Amniotic epithelial cell (primary cell): ENCODE results near the gene SH2B3.

Source experiments
- DNase-seq: peaks from one replicate; pipeline ENCODE4 v3.0.0-alpha.2; 2010; ENCODE audit warnings: low read depth

SH2B3 gene

DNA sequence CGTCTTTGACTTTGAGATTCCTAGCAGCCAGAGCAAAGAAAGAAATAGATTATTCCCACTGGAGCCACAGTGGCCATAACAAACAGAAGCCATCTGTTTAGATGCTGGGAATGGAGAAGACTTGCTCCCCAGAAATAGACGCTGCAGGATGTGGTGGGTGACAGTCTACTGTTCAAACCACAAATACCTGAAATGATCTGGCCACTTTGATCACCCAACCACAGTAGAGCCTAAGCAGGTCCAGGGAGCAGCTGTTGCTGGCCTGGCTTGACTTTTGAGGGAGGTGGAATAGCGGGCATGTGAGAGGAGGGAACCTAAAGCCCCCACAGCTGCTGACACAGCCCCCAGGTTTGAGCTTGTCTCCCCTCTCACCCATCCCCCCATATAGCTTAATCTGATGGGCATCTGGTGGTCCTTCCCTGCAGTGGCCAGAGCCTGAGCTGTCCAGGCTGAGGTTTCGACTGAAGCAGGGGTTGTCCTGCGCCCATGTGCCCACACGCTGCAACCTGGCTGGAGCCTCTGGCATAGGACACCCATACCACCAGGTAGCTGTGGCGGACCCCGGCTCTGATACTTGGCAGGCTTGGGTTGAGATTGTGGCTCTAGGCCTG lies 38.7 kb downstream of the SH2B3 start:
- DNase-seq = no peak

GRCh38 chr12:111444925-111445725 lies 39.4 kb downstream of the SH2B3 start:
- no peak for DNase-seq

GRCh38 chr12:111445726-111446581 lies 40.2 kb downstream of the SH2B3 start:
- DNase-seq = peak; percentile 49

DNA sequence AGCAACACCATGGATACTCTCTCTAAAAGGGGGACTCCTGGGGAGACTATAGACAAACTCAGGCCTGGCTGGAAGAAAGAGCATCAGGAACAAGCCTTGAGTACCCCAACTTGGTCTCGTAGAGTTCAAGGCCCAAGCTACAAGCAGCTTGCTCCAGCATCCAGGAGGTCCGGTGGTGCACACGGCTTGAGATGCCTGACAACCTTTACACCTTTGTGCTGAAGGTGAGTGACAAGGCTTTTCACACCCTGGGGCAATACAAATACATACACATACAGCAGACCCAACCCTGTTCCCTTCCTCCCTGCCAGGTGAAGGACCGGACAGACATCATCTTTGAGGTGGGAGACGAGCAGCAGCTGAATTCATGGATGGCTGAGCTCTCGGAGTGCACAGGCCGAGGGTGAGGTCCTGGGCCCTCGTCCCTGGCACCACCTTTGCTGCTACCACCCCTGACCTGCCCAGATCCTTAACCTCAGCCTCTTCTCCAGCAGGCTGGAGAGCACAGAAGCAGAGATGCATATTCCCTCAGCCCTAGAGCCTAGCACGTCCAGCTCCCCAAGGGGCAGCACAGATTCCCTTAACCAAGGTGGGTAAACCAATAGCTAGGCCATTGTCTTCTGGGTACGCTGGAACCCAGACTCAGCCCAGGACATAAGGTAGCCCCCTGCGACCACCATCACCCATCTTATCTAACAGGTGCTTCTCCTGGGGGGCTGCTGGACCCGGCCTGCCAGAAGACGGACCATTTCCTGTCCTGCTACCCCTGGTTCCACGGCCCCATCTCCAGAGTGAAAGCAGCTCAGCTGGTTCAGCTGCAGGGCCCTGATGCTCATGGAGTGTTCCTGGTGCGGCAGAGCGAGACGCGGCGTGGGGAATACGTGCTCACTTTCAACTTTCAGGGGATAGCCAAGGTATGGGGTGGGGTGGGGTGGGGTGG lies 41.2 kb downstream of the SH2B3 start:
- no peak for DNase-seq

DNA sequence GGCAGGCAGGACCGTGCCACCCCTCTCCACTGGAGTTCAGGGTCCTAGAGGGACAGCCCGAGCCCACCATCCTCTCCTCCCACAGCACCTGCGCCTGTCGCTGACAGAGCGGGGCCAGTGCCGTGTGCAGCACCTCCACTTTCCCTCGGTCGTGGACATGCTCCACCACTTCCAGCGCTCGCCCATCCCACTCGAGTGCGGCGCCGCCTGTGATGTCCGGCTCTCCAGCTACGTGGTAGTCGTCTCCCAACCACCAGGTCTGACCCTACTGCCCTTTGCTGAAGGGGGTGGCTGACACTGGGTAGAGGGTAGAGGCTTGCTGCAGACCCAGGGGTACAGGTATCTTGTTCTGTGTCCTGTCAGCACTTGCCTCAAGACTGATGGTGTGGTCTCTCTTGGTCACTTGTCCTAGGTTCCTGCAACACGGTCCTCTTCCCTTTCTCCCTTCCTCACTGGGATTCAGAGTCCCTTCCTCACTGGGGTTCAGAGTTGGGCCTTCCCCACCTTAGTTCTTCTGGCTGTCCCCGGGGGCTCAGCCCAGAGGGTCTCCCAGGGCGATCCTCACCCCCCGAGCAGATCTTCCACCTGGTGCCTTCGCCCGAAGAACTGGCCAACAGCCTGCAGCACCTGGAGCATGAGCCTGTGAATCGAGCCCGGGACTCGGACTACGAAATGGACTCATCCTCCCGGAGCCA lies 42.0 kb downstream of the SH2B3 start:
- DNase-seq = no peak

- DNase-seq = no peak
Measured at GRCh38 chr12:111448266-111448830, 42.6 kb downstream of the SH2B3 start.

- DNase-seq = no peak
Measured at GRCh38 chr12:111448846-111449790, 43.4 kb downstream of the SH2B3 start.

GRCh38 chr12:111450676-111451075 lies 45.0 kb downstream of the SH2B3 start:
- DNase-seq = no peak

- no peak for DNase-seq
Measured at GRCh38 chr12:111451232-111451631, 45.5 kb downstream of the SH2B3 start.

GRCh38 chr12:111451649-111452129 lies 46.0 kb downstream of the SH2B3 start:
- peak; percentile 51 for DNase-seq

DNA sequence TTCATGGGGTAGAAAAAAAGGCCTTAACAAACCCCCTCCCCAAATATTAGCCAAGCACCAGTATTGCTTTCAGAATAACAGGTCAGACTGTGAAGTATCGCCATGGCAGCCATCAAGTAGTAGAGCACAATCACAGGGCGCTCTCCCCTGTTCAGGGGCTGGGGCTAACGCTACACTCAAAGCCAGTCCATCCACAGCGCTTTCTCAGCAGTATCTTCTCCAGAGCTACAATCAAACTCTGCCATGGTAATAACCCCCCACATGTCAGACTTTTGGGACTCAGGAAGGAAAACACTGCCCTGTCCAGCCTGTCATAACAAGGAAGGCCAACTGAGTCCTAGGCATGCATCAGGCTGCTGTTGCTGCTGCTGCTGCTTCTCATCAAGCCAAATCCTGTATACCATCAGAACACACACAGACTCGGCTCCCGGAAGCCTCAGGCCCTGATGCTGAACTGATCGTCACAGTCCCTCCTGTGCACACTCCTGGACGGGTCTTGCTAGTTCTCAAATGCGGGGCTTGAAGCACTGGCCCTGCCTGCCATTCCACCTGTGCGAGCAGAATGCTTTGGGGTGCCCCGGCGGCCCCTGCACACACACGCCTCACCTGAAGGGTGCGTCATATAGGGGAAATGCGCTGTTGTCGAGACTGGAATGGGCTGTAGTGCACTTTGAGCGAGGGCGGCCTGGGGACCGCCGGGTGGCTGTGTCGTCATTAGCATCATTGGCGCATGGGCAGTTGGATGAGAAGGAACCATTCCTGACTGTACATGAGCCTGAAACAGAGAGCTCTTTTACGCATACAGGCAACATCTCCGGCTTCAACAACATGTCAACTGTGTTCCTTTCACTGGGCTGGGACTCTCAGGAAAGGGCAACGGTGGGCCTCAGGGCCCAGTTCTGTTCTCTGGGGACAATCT lies 47.6 kb downstream of the SH2B3 start:
- no peak for DNase-seq

- no peak for DNase-seq
Measured at GRCh38 chr12:111454311-111454710, 48.6 kb downstream of the SH2B3 start.

- DNase-seq = no peak
Measured at GRCh38 chr12:111454716-111455447, 49.2 kb downstream of the SH2B3 start.

- peak; percentile 78 for DNase-seq
Measured at GRCh38 chr12:111455448-111456320, 50.0 kb downstream of the SH2B3 start.

GRCh38 chr12:111457071-111457470 lies 51.3 kb downstream of the SH2B3 start:
- no peak for DNase-seq

GRCh38 chr12:111457577-111457976 lies 51.9 kb downstream of the SH2B3 start:
- DNase-seq = no peak
